T1000 (cell line): ENCODE data around the gene XIRP1.
"Not testable (repeated sequence)": the region's sequence is repeated elsewhere in the genome, so short reads cannot be mapped to it uniquely, and the experiment has no call there.

Experiments
- DNase-seq: peaks from one replicate; lab custom pipeline; 2025; ENCODE audit warnings: mixed read lengths; lab: John Stamatoyannopoulos, UW

XIRP1 gene

GRCh38 chr3:39185959-39186691 is 6.3 kb downstream of the XIRP1 start:
- no peak for DNase-seq

- DNase-seq: no peak
These were observed 7.0 kb downstream of the XIRP1 start for GRCh38 chr3:39185326-39185958.

- no peak for DNase-seq
These were observed 7.5 kb downstream of the XIRP1 start for GRCh38 chr3:39184968-39185285.

- DNase-seq: no peak
These were observed 8.1 kb downstream of the XIRP1 start for GRCh38 chr3:39184081-39184967.

GRCh38 chr3:39183211-39184080 is 8.9 kb downstream of the XIRP1 start:
- DNase-seq: no peak

- no peak for DNase-seq
These were observed 10.7 kb downstream of the XIRP1 start for GRCh38 chr3:39181408-39182335.

GRCh38 chr3:39180546-39181346 is 11.6 kb downstream of the XIRP1 start:
- DNase-seq: peak; percentile 76

GRCh38 chr3:39180183-39180545 is 12.2 kb downstream of the XIRP1 start:
- DNase-seq: no peak

- DNase-seq: no peak
These were observed 13.8 kb downstream of the XIRP1 start for GRCh38 chr3:39178553-39178952.

GRCh38 chr3:39177708-39178332 is 14.6 kb downstream of the XIRP1 start:
- peak; percentile 76 for DNase-seq

- DNase-seq: no peak
These were observed 16.2 kb downstream of the XIRP1 start for GRCh38 chr3:39176025-39176714.

GRCh38 chr3:39173318-39174125 is 18.9 kb downstream of the XIRP1 start:
- no peak for DNase-seq

GRCh38 chr3:39171860-39172259 is 20.5 kb downstream of the XIRP1 start:
- no peak for DNase-seq

GRCh38 chr3:39170877-39171276 is 21.5 kb downstream of the XIRP1 start:
- not testable (repeated sequence) for DNase-seq

- no peak for DNase-seq
These were observed 21.9 kb downstream of the XIRP1 start for GRCh38 chr3:39170461-39170860.

- no peak for DNase-seq
These were observed 22.7 kb downstream of the XIRP1 start for GRCh38 chr3:39169712-39170111.

GRCh38 chr3:39168156-39168780 is 24.1 kb downstream of the XIRP1 start:
- no peak for DNase-seq
